WTC11 (cell line): Measurements from ENCODE around the gene KRCC1.
"Not testable (repeated sequence)": the region's sequence is repeated elsewhere in the genome, so short reads cannot be mapped to it uniquely, and the experiment has no call there.

ENCODE experiments used
- CTCF ChIP-seq: fragments of 200-600 bp; IDR thresholded peaks from 2 replicates; pipeline ENCODE4 v1.8.0; 2022; ENCODE audit warnings: antibody characterized with exemption
- HMGXB4 ChIP-seq: sonication (generic); formaldehyde crosslinking; IDR thresholded peaks from 2 replicates; pipeline ENCODE4 v1.8.1; 2023; ENCODE audit warnings: mild to moderate bottlenecking, moderate library complexity, missing genetic modification reagents

GRCh38 chr2:88018077-88018805 is 37.3 kb downstream of the KRCC1 start:
- not testable (repeated sequence) for TF ChIP-seq HMGXB4 (CRISPR knock-in tag); CTCF
